ENCODE measurements around the gene B4GALT2. TPM values are rescaled to one million over a fixed set of nuclear protein-coding genes. Genes with fewer than 3 reads are reported as not detected.

B4GALT2 gene
- total and polyA plus RNA-seq, 2 of the 4 experiments (the other 2 are of a cell fraction), result 52.3 to 60.8 TPM

- BruUV-seq (replicated peaks), result no TSS peak
- dilution Hi-C loops (cut with HindIII; ENCODE audit: low sequenced_read_pairs, unreplicated experiment), result no loop called here
- in situ Hi-C loops (cut with MboI; ENCODE audit: low sequenced_read_pairs), result no loop called here
- no peak for ATAC-seq (ENCODE audit: low read depth)
- H4K91ac ChIP-seq (ENCODE audit: insufficient read depth, low read depth, low read length), result no peak overlapping the region
- H3K4ac ChIP-seq (ENCODE audit: low read depth, low read length), result no peak overlapping the region
- no peak overlapping the region for H3K9ac ChIP-seq (ENCODE audit: low read depth, low read length)
- ChIA-PET POLR2A (ENCODE audit: unreplicated experiment) (no interaction called here), CTCF (no interaction called here)
- H3K18ac ChIP-seq (ENCODE audit: low read depth, low read length), result no peak overlapping the region
- H3K36me3 ChIP-seq (ENCODE audit: control insufficient read depth, insufficient read depth, low read length), result peaks cover 30% of the 10 kb centered on the region
- H4K20me1 ChIP-seq (ENCODE audit: insufficient read depth, low read length), result peaks cover 41% of the 10 kb centered on the region
- no peaks in the 10 kb centered on the region for H3K9me3 ChIP-seq (ENCODE audit: control insufficient read depth, insufficient read depth, low read length)
- intact Hi-C loops (cut with micrococcal nuclease), result no loop called here
- H3K4me3 ChIP-seq (ENCODE audit: insufficient read depth, low read depth, low read length), result no peak overlapping the region
- no peak overlapping the region for H4K5ac ChIP-seq (ENCODE audit: low read depth, low read length)
- 79% methylated on average over 2 of the region's 9 CpGs; no CpG with 5 or more reads in 1 of the 2 experiments for WGBS, 2 experiments (ENCODE audit: extremely low coverage in 2 of 2, insufficient read length in 1 of 2)
- H2AFZ ChIP-seq (replicated peaks; ENCODE audit: low read length, poor library complexity), result no peak overlapping the region
- no peaks in the 10 kb centered on the region for H3K27me3 ChIP-seq (ENCODE audit: control insufficient read depth, insufficient read depth, low read length)
- no peak overlapping the region for H3K27ac ChIP-seq (ENCODE audit: insufficient read depth, low read length)
- peaks cover 43 to 70% of the 10 kb centered on the region in 2 experiments; a peak in 3 of 4 replicates for H3K79me1 ChIP-seq (ENCODE audit: low read depth in 1 of 2, low read length in 2 of 2)
- H2AK9ac ChIP-seq (replicated peaks; ENCODE audit: low read depth, low read length, poor library complexity), result peak overlapping the region; percentile 21
- H2AK5ac ChIP-seq (ENCODE audit: low read depth, low read length), result no peak overlapping the region
- no peak overlapping the region for H3K14ac ChIP-seq (replicated peaks; ENCODE audit: low read depth, low read length)
- no peak overlapping the region for H2BK15ac ChIP-seq (ENCODE audit: low read depth, low read length)
- no peak overlapping the region for H3K4me2 ChIP-seq (ENCODE audit: low read depth, low read length)
- peaks cover 42% of the 10 kb centered on the region for H3K9me1 ChIP-seq (ENCODE audit: insufficient read depth, low read length)
- no peak overlapping the region for H4K8ac ChIP-seq (ENCODE audit: low read depth in 2 of 2, low read length in 2 of 2)
- no peak overlapping the region for H3K23ac ChIP-seq (ENCODE audit: low read depth, low read length)
- H2BK5ac ChIP-seq (ENCODE audit: low read depth, low read length, poor library complexity, severe bottlenecking), result no peak overlapping the region
- H3K56ac ChIP-seq (ENCODE audit: extremely low read depth, insufficient read depth, low read length), result no peak overlapping the region
- H2BK20ac ChIP-seq (ENCODE audit: low read depth, low read length), result no peak overlapping the region
- H3K4me1 ChIP-seq (ENCODE audit: control insufficient read depth, insufficient read depth, low read length), result peaks cover 23% of the 10 kb centered on the region
- DNase-seq, result no peak
- H2BK120ac ChIP-seq (ENCODE audit: low read depth, low read length), result no peak overlapping the region
- no peak for TF ChIP-seq RCOR1 (IDR thresholded peaks at IDR 0.05; ENCODE audit: insufficient replicate concordance, low read length)
- TF ChIP-seq MAFK (IDR thresholded peaks at IDR 0.05; ENCODE audit: low read depth, low read length), result no peak
- no peak for TF ChIP-seq FOS (IDR thresholded peaks at IDR 0.05; ENCODE audit: low read depth, low read length)
- no peak for TF ChIP-seq NFE2L2 (IDR thresholded peaks at IDR 0.05; ENCODE audit: low read depth, low read length)
- TF ChIP-seq SMC3 (IDR thresholded peaks at IDR 0.05; ENCODE audit: low read depth, low read length), result no peak
- TF ChIP-seq CTCF (conservative IDR thresholded peaks at IDR 0.05; ENCODE audit: low read depth, low read length), result no peak
- TF ChIP-seq BHLHE40 (IDR thresholded peaks at IDR 0.05; ENCODE audit: low read depth, low read length), result no peak
- no peak for TF ChIP-seq CHD1 (IDR thresholded peaks at IDR 0.05; ENCODE audit: low read depth, low read length)
- no peak for TF ChIP-seq RFX5 (IDR thresholded peaks at IDR 0.05; ENCODE audit: low read depth, low read length)
- no peak for TF ChIP-seq CEBPB (IDR thresholded peaks at IDR 0.05; ENCODE audit: low read depth, low read length)
- no peak for TF ChIP-seq RAD21 (IDR thresholded peaks at IDR 0.05; ENCODE audit: low read length)
- no peak for TF ChIP-seq ELK1 (IDR thresholded peaks at IDR 0.05; ENCODE audit: borderline replicate concordance, low read depth, low read length)
- no peak for TF ChIP-seq MXI1 (IDR thresholded peaks at IDR 0.05; ENCODE audit: borderline replicate concordance, low read depth, low read length)
- TF ChIP-seq, protein P1, sequence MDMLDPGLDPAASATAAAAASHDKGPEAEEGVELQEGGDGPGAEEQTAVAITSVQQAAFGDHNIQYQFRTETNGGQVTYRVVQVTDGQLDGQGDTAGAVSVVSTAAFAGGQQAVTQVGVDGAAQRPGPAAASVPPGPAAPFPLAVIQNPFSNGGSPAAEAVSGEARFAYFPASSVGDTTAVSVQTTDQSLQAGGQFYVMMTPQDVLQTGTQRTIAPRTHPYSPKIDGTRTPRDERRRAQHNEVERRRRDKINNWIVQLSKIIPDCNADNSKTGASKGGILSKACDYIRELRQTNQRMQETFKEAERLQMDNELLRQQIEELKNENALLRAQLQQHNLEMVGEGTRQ (IDR thresholded peaks at IDR 0.05; ENCODE audit: low read depth, low read length), result no peak
- TF ChIP-seq POLR2A (IDR thresholded peaks at IDR 0.05; ENCODE audit: low read depth, low read length), result no peak
Measured at GRCh38 chr1:43977376-43978263, 1.4 kb upstream of the B4GALT2 start.

Data from IMR-90 (cell line).